ENCODE data around the gene RNF38.
"Not testable (repeated sequence)": the region's sequence is repeated elsewhere in the genome, so short reads cannot be mapped to it uniquely, and the experiment has no call there.

RNF38 gene

DNA sequence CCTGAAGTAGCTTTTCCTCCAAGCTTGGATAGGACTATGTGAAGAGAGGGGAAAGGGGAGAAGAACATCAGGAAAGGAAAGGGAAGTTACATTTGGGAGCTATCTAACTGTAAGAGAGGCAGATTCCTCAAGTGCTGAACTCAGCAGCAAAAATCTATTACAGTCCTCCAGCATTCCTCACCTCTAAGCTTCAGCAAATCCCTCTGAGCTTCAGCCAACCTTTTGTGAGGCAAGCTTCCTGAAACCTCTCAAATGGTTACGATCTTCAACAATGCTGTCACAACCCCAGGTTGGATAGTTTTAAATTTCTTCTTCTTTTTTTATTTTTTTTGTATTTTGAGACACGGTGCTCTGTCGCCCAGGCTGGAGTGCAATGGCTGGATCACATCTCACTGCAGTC lies 2.5 kb upstream of the RNF38 start:
- DNase-seq = no peak

DNA sequence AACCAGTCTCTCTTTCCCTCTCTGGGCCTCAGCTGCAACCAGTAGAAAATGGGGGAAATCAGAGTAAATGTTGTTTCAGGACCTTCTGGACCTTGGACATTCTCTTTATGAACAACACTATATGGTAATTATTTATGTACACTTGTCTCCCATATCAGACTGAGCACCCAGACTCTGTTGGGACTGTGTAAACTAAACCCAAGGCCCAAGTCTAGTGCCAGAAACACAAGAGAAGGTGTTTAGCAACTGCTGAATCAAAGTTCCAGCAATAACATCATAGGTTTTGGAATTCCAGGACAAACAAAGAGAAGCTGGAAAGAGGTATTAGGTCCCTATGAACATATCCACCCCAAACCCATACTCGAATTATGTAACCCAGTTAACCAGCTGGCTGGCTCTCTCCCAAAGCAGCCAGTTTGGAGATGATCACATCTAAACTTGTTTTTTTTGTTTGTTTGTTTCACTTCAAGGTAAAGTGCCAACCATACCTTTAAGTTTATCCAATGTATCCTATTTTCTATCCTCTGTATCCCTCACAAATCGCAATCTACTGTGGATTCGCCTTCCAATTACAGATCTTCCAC lies 1.9 kb upstream of the RNF38 start:
- DNase-seq = no peak

DNA sequence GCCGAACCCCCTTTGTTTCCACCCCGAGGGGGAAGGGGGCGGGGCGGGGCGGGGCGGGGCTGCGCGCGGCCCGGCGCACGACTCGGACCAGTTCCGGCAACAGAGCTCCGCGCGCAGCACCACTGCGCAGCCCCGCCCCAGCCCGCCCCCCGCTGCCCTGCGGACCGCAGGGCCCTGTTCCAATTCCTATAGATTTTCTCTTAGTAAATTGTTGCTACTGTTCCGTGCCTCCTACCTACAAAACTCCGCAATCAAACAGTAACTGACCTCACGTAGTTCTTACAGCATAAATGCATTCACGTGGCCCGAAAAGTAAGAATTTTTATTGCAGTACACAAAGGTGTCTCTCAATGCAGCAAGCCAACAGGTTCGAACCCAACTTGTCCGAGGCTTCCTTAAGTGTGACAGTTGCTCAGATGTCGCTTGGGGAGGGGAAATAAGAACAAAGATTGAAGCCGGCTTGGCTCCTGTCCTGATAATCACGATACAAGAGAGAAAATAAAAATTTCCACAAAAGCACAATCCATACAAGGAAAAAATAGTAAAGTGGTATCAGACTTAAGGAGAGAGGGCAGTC lies 1.2 kb upstream of the RNF38 start:
- no peak for DNase-seq

DNA sequence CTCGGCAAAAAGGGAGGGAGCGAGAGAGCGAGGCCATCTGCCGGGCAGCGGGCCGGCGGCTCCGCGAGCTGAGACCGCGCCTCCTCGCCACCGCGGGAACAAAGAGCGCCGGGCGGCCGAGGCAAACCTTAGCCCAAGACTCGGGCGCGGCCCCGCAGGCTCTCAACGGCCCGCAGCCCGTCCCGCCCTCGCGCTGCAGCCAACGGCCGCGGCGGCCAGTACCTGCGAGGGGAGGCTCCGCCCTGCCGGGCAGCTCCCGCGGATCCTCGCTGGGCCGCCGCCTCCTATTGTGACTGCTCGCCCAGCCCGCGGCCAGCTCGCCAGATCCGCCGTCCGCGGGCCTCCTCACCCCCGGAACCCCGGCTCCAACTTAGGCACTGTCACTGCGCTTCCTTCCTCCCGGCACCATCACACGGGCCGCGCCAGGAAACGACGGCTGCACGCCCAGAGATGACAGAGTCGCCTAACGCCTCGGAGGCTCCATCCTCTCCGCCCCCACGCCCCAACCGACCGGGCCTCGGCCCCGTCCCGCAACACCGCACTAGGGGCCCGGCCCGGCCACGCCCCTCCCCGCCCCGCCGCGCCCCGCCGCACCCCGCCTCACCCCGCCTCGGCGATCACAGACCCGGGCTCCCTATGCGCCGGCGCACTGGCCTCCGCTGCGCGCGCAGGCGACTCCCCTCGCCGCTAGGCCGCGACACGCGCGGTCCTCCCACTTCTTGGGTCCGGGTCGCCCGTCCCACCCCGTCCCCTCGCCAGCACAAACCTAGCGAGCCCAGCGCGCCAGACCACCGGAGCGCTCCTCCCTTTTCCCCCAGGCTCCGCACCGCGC lies 479 bp upstream of the RNF38 start:
- peak; percentile 58 for DNase-seq

DNA sequence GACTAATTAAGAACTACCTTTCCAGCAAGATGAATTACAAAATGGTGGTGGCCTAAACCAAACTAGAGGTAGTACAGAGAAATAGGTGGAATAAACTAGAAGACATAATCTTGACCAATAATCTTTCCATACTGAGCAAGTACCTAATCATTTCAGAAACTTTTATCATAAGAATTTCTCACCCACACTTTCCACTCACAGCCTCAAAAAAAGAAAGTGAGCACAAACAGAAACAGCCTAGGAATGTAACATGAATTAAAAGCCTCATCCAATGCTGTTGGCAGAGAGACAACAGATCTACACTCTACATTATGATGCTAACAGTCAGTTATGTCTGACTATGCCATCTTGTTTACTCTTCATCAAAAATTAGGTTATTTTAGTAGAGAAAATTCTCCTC lies 1.3 kb downstream of the RNF38 start:
- DNase-seq = no peak

DNA sequence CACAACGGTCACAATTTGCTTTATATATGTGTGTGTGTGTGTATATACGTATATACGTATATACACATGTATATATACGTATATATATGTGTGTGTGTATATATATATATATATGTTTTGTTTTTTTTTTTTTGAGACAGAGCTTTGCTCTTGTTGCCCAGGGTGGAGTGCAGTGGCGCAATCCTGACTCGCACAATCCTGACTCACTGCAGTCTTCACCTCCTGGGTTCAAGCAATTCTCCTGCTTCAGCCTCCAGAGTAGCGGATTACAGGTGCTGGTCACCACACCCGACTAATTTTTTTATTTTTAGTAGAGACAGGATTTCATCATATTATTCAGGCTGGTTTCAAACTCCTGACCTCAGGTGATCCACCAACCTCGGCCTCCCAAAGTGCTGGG lies 3.1 kb downstream of the RNF38 start:
- no peak for DNase-seq

DNA sequence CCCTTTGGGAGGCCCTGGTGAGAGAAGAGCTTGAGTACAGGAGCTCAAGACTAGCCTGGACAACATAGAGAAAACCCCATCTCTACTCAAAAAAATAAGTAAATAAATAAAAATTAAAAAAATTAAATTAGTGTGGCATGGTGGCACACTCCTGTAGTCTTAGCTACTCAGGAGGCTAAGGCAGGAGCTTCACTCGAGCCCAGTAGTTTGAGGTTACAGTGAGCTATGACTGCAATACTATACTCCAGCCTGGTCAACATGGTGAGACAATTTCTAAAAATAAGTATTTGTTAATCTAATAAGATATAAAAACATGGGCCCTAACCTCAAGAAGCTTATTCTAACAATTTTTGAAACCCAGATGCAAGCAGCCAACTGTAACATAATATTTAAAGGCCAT lies 7.6 kb downstream of the RNF38 start:
- DNase-seq = no peak

DNA sequence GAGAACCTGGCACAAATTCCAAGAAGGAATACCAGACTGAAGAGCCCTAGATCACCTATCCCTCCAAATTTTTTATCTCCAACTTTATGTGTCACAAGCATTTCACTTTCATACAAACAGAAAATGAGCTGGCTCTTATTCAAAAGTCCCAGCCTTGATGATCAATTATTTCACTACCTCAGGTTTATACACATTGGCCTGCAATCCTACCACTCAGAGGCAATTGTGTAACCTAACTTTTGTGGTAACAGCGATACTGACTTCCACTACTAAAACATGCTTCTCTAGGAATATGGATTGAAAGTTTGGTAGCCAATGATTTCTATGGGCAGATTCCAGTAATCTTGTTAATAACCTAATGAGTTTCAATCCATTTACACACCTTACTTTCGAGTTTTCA lies 10.5 kb downstream of the RNF38 start:
- no peak for DNase-seq

DNA sequence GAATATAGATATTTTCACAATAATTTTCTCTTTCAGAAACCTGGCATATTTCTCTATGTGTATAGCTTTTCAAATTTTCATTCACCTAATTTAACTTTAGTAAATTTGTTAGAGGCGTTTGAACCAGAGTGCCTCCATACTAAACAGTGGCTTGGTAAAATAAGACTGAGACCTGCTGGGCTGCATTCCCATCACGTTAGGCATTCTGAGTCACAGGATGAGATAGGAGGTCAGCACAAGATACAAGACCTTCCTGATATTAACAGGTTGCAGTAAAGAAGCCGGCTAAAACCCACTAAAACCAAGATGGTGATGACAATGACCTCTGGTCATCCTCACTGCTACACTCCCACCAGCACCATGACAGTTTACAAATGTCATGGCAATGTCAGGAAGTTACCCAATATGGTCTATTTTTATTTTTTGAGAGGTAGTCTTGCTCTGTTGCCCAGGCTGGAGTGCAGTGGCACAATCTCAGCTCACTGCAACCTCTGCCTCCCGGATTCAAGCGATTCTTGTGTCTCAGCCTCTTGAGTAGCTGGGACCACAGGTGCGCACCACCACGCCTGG lies 13.6 kb downstream of the RNF38 start:
- DNase-seq = not testable (repeated sequence)

DNA sequence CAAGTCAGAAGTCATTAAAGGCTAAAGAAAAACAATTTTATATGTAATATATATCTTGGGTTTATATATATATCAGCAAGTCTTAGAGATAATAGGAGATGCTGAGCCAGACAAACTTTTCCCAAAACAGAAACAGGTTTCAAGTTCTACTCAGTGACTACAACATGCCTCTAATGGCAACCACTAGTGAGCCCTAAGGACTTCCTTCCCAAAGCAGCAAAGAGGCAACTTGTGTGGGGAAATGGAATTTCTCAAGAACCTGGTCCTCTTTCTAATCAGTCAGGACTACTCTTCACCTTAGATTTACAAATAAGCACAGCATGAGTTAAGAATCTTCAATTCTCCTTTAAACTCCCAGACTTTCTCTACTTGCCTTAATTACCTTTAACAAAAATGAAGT lies 17.6 kb downstream of the RNF38 start:
- no peak for DNase-seq

DNA sequence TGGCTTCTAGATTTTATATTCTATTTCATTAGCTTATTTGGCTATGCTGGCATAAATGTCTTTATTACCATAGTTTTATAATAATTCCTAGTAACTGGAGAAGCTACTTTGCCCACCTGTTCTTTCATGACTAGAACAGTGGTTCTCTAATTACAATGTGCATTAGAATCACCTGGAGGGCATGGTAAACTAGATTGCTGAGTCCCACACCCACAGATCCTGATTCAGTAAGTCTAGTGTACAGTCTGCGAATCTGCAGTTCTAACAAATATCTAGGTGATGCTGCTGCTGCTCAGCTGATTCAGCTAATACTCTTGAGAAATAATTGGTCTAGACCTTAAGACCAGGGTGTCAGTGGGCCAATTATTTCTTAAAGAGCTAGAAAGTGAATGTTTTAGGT lies 35.5 kb downstream of the RNF38 start:
- DNase-seq = no peak

DNA sequence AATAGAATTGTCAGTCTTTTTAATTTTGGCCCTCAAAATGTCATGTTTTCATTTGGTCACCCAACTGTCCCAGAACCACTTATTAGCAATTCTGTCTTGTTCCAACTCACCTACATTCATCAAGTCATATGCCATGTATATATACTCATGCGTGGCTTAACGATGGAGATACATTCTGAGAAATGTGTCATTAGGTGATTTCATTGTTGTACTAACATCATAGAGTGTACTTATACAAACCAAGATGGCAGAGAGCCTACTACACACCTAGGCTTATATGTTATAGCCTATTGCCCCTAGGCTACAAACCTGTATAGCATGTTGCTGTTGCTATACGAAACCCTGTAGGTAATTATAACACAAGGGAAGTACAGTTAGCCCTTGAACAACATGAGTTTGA lies 36.6 kb downstream of the RNF38 start:
- DNase-seq = no peak

DNA sequence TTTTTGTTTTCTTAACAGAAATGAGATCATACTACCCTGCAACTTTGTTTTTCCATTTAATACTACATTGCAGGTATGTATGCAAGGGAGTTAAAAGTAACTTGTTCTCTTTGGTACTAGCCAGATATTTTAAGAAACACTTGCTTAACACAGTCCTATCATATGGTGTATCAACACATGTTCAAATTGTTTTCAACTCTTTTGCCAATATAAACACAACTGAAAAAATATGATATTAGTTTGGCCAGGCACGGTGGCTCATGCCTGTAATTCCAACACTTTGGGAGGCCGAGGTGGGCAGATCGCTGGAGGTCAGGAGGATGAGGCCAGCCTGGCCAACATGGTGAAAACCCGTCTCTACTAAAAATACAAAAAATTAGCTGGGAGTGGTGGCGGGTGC lies 41.6 kb downstream of the RNF38 start:
- no peak for DNase-seq

DNA sequence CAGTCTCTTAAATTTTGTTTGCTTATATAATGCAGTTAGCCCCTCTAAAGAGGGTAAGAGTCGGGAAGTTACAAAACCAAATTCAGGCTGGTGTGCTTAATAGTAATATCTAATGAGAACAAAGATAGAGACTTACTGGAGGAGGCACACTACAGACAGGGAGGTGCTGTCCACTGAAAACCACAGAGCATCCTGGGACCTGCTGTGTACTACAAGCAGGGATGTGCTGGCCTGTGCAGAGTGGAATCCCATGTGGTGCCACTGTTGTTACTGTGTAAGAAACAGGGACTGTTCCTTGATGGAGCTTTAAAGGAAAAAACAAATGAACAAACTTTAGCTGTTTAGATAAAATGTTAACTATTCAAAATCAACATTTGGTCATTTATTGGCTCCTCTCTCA lies 42.4 kb downstream of the RNF38 start:
- no peak for DNase-seq

DNA sequence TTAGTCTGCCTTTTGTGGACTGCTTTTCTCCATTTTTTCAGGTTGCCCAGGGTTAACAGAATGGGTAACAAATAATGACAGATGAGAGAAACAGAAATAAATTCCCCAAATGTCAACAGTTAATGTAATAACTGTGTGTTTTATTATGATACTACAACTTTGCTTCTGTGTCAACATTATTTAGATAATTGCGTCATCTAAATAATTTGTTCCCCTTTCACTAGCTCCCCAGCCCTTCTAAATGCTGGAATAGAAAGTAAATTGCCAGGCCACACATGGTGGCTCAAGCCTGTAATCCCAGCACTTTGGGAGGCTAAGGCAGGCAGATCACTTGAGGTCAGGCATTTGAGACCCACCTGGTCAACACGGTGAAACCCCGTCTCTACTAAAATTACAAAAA lies 53.5 kb downstream of the RNF38 start:
- no peak for DNase-seq

DNA sequence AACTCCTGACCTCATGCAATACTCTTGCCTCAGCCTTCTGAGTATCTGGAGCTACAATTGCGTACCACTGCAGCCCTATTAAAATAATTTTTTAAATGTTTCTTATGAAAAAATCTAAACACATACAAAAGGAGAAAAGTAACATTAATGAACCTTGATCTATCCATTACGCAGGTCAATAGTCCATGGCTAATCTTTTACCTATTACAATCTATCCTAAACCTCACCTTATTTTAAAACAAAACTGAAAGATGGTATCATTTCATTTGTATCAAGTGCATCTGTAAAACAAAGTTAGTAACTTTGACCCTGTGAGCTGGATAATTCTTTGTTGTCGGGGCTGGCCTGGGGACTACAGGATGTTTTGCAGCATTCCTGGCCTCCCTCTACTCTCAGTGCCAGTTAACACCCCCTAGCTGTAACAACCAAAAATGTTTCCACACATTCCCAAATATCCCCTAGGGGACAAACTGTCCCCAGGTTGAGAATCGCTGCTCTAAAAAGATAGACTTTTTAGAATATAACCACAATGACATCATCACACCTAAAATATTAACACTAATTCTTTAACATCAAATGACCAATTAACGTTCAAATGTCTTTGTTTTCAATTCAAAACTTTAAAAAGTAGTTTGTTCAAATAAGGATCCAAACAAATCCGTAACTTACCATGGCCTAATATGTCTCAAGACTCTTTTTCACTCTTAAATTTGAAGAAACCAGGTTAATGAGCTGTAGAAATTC lies 54.8 kb downstream of the RNF38 start:
- no peak for DNase-seq

DNA sequence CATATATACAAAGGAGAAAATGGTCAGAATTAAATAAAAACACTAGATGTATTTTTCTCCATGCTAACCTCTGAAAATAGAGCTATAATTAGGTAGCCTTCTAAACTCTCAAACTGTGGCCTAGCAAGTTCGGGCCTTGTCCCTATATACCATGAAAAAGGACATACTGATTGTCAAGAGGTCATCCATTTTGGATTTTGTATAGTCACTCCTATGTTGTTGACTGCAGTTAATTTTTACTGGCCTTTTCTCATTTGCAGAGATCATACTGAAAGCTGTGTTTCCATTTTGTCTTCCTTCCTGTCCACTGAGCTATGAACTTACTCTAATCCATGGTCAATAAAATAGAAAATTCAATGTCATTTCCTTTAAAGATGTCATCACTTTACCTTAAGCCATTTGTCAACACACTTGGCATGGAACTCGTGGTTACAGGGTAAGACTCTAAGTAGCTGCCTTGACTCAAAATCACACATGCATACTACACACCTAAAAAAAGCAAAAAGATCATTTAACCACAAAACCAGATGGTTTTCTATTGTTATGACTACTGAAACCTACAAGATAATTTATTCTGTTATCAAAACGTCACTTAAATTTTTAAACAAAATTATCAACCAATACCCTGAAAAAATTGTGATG lies 58.0 kb downstream of the RNF38 start:
- DNase-seq = no peak

DNA sequence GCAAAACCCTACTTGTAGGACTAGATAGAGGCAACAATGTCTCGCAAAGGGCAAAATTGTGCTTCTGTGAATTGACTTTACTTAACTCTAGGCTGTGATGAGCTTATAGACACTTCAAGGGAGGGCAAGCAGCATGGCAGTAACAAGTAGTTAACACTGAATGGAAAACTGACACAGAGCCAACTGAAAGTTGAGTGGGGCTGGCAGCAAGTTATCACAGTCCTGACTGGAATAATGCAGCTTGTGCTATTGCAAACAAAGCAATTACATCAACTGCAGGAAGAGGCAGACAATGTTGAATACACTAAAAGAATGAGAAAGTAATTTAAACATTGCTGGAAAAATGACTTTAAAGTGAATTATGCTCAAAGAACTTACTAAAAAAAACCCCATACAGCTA lies 62.2 kb downstream of the RNF38 start:
- DNase-seq = no peak

DNA sequence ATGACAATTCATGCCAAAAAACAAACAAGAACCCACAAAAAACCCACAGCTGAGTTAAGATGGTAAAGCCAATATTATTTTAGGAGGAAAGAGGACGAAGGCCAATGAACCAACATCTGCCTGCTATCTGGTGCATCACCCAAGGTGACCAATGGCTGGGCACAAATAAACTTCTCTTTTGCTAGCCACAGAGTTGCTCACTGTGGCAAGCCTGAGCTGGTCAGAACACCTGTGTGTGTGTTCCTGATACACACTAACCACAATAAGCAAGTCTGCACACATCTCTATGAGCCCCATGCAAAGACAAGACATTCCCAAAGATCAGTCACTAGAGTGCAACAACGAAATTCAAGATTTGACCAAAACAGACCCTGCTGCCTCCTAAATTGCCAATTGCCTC lies 63.1 kb downstream of the RNF38 start:
- no peak for DNase-seq

DNA sequence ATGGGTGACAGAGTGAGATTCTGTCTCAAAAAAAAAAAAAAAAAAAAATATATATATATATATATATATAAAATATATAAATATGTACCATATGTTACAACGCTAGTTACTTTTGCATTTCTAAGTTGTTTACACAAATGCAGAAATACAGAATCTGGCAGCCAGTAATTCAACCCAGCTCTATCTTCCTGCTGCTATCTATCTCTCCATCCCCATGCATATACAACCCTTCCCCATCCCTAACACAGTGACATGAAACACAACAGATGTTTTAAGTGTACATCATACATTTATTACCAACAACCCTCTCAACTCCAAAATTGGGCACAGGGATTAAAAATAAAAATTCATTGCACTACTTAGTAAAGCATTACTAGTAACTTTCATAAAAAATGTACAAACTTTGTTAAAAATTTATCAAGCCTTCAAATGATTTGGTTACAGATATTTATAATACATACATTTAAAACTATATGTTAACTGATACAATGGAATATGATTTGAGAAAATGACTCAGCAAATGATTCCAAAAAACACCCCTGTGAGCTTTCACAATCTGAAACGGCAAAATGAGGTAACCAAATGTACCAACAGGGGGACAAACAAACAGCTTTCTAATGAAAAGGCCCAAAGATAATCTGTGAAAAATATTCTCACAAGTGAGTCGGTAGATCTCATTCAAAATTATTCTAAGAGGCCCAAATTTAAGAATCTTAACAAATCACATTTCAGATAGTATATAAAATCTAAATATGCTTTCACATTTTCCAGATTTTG lies 63.8 kb downstream of the RNF38 start:
- DNase-seq = no peak

DNA sequence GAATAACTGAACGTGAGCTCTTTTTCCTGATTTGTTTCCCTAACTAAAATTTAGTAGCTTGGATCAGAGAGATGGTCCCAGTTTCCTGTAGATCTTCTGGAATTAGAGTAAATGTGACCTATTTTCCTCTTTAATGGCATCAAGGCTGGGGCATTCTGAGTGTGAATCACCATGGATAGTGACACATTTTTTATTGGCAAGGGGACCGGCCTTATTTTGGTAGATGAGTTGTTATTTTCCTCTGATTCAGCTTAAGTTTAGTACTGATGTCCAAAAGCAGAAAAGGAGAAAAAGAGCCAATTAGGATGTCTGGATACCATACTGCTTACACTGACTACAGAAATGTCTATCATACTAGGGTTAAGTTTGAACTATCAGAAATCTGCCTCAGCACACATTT lies 68.1 kb downstream of the RNF38 start:
- no peak for DNase-seq

DNA sequence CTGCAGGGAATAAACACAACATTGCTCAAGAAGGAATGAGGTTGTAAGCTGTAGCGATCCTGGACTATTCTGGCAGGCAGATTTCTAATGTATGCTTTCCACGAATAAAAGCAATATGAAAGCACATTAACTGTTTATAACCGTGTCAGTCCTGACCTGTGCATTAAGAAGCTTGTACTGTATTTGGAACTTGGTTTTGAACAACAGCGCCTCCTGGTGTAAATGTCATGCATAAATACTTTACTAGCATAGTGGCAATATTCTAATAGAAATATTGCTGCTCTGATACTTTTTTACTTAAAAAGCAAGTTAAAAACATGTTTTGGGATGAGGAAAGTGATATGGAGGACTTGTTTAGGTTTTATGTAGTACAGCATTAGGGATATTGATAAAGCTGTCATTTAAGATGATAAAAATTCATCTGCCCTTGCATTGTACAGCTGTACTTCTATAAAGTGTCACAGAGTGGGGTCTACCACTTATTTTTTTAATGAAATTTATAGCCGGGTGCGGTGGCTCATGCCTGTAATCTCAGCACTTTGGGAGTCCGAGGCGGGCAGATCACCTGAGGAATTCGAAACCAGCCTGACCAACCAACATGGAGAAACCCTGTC lies 71.2 kb downstream of the RNF38 start:
- peak in 1 of 2 experiments; percentile 3 for DNase-seq

Data from NCI-H187 (cell line).